ENCODE measurements around the gene ZNF451.
A peak's percentile ranks its signal among the peaks of the same experiment; 100 is the strongest.

The ZNF451 gene

DNA sequence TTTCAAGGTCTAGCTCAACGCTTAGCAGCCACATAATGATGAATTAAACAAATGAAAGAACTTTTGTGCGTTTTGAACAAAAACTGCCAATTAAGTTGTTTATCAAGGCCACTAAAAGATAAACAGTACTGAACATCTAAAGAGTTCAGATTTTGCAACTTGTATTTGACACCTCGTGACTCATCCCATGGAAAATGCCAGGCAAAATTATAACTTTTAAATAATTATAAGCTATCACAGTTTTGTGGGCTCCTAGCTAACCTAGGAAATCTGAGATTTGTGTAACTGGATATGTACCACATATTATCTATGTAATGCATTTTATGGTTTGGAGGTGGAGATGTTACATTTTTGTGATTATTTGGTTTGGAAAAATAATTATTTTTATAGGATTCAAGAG lies 72.5 kb downstream of the ZNF451 start:
- DNase-seq, result no peak

DNA sequence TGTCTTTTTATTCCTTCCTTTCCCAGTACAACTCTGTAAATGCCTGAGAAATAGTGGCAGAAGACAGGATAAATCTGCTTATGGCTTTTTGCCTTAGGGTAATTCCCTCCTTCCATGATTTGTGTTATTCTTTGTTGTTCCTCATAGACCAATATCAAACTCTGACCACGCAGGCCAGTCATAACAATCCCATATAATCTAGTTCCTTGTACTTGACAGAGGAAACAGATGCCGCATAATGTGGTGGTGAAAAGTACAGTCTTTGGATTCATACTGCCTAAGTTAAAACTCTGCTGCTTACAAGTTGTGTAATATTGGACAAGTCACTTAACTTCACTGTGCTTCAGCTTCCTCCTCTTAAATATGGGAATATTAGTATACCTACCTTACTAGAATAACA lies 74.0 kb downstream of the ZNF451 start:
- no peak for DNase-seq

DNA sequence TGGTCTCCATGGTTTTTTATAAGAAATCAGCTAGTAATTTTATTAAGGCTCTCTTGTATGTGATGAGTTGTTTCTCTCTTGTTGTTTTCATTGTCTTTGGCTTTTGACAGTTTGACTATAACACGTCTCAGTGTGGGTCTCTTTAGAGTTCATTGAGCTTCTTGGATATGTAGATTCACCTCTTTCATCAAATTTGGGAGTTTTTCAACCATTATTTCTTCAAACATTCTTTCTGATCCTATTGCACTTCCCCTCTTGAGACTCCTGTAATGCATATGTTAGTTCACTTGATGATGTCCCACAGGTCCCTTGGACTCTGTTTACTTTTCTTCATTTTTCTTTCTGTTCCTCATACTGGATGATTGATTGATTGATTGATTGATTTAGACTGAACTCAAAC lies 75.1 kb downstream of the ZNF451 start:
- DNase-seq, result no peak

DNA sequence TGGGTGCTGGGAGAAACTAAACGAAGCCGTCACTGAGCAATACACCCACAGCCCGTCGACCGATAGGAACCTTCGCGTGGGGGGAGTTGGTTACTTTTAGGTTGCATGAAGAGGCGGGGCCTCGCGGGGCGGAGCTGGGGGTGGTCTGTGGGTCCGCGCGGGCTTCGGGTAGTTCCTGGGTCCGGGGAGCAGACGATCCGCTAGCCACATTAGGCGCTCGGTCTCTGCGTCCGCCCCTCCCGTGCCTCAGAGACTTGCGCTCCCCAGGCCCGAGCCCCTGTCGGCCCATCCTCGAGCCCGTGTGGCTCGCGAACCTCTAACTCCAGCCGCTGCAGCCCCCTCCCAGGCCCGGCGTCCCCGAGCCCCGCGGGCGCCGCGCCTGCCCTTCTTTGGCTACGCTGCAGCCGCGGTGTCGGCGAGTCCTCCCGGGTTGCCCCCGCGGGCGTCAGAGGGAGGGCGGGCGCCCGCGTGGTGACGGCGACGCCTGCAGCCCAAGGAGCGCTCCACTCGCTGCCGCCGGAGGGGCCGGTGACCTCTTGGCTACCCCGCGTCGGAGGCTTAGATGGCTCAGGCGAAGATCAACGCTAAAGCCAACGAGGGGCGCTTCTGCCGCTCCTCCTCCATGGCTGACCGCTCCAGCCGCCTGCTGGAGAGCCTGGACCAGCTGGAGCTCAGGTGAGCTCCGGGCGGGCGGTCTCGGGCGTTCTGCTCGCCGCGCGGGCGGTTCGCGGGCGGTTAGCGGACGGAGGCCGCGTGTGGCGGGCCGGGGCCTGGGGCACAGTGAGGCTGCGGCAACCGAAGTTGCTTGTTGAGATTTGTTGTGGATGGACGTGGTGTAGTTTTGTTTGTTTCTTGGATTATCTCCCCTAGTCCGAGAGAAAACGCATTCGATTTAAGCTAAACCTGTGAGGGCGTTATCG lies 82.4 kb downstream of the ZNF451 start, which contains the start of gene BAG2:
TSS of gene BAG2 (plus strand) at position 191 of the 920 bp plus-strand sequence. CDS start at position 563, 372 bp downstream.
- DNase-seq, result peak; percentile 85

DNA sequence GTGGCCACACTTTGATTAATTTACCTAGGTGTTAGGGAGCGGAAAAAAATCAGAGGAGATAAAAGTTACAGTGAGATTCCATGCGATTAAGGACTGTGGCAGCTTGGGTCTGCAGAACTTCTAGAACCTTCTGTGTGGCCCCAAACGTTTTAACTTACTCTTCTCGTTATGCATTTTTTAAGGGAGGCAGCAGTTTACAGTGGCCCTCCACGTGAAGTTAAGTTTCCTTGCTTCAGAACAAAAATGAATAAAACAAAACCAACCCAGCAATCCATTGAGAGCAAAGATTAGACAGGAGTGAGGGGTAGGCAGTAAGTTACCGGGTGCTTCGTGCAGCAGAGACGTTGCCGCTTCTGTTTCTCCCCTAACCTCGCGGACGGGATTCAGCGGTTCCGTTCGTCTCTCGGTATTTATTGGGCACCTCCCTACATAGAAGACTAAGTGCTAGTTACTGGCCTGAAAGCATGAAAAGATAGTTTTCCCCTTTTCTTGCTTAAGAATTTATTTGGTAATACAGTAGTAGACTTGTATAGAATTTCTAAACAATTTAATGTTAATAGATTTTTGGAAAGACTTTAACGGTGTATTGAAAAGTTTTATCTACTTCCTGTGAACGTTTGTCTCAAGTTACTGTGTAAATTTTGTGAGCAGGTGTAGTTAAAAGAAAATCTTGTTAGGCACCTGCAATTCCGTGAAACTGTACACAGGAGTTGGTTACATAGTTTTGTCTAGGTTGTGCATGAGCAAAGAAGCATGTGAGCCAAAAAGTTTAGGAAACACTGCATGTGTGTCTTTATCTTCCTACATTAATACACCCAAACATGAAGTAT lies 83.3 kb downstream of the ZNF451 start:
- DNase-seq, result peak; percentile 21

DNA sequence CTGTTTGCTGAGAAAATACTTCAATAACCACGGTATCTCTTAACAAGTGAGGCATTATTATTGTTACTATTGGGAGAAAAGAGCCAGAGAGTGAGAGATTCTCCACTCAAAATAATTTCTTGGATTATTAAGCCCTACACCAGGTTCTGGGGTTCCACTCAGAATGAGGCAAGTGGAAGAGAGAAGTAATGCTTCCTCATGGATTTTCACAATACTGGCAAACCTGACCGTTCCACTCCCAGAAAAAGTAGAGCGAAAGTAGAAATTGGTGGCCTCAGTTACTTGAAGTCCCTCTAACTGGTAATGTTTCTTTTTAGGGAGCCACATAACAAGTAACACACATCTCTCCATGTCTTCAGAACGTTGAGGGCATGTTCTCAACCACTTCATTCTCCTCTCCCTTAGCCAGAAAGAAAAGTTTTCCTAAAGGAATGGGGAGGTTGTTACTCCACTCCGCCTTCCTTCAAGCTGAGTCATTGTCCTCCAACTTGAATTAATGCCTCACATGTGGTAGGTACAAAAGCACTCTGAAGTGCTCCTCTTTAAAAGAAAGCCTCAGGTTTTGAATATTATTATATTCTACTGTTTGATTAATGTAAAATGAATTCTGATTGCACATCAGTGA lies 84.0 kb downstream of the ZNF451 start:
- DNase-seq, result no peak

DNA sequence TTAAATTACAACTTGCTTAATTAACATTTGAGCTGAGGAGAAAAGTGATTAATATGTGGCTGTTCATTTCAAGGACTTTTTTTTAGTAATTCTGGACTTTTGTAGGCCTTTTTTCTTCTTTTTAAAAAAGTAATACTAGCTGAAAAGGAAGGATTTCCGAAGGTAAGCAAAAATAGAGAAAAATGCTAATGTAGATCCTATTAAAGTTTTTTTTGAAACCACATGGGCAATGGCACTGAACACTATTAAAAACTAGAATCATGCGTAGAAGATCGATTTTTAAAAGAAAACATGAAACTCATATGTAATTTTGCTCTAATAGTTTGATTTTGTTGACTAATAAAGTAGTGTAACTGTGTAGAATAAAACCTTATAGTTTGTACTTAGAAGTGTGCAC lies 84.5 kb downstream of the ZNF451 start:
- no peak for DNase-seq

DNA sequence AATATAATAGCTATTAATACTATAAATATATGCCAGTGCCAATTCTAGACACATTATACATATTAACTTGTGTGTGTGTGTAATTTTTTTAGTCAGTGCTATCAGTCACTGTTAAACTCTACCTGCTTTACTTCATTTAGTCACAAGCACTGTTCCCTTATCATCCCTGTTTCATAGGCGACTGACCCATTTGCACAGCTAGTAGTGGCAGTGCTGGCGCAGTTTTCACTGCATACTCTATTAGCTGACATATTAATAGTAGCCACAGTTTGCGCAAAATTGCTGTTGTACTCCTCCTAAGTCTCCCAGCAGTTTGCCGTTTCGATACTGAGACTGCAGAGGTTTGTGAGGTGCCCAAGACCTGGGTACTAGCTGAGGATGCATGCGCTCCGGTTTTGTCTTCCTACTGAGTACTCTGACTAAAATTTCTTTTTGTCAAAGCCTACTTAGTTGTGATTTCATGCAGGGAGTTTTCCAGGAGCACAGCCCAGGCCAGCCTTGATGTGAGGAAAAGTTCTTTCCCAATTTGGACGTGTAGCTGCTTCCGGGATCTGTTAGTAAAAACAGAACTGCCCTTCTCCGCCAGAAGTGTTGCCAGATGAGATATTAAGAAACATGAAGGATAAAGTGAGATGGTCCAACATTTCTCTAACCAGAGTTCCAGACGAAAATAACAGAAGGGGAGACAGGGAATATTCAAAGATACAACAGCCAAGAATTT lies 87.7 kb downstream of the ZNF451 start:
- no peak for DNase-seq

DNA sequence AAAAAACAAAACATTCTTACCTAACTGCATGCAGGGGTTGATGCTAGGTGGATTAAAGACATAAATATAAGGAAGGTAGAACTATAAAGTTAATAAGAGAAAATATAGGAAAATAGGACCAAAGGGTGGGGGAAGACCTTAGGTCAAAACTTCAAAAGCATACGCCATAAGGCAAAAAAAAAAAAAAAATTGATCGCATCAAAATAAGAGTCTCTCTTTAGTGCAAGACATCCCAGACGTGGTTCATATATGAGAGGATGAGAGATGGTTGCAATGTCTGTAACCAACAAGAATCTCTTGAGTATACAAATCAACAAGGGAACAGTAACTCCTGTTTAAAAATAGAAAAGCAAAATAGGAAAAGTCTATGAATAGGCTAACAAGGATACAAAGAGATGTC lies 90.6 kb downstream of the ZNF451 start:
- no peak for DNase-seq

DNA sequence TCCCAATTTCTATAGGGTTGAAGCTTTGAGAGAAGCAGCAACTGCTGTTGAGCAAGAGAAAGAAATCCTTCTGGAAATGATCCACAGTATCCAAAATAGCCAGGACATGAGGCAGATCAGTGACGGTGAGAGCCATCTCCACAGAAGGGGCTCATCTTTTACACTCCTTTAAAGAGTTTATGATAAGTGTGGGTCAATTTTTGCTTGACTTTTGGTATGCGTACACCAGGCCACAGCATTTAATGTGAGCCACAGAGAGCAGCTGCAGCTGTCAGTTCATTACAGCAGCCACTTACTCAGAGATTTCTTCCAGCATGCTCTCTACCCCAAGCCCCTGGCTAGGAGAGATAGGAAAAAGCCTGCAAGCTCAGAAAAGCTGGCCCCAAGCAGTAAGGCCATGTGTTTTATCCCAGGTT lies 92.0 kb downstream of the ZNF451 start:
- DNase-seq, result no peak

DNA sequence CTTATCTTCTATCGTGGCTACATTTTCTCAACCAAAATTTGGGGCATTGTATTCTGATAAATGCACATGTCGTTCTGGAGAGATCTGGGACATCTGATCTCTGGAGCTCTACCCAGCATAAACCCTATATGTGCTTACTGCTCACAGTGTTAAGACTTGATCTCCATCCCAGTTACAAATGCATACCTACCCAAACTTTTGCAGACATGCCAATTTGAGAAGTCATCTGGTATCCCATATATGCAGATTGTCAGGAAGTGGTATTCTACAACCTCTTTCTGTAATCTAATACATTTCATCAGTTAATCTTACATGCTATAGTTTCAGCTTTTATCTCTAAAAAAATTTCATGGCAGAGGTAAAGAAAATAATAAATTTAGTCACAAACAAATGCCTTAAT lies 93.3 kb downstream of the ZNF451 start:
- no peak for DNase-seq

DNA sequence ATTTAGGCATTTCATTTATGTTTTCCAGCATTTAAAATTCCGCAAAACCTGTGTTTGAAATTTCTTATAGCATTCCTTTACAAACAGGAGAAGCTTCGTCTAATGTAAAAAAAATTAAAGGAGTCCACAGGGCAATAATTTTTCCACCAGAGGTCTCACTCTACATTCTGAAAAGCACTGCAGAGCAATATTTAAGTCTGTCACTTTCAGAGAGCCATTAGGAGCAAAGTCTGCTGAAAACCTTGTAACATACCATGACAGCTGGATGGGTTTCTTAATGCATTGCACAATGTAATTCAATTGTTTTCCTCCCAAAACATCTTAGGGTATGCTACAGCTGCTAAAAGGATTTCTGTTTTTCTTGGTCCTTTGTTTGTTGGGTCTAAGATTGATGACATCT lies 100.2 kb downstream of the ZNF451 start:
- no peak for DNase-seq

DNA sequence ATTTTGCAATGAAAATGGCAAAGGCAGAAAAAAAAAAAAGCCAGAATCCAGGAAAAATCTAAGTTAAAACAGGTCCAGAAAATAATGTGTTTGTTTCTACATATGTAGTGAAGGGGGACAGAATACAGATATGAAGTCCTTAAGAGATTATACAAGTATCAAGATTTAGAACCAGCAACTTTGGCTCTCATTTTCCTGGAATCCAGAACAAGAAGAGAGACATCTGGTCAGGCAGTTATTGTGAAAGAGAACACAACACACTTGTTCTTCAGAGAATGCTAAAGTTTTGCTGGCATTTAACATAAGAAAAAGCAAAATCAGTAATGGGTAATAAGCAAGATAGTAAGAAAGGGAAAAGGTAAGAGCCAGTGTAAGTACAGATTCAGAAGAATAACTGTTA lies 103.2 kb downstream of the ZNF451 start:
- no peak for DNase-seq

DNA sequence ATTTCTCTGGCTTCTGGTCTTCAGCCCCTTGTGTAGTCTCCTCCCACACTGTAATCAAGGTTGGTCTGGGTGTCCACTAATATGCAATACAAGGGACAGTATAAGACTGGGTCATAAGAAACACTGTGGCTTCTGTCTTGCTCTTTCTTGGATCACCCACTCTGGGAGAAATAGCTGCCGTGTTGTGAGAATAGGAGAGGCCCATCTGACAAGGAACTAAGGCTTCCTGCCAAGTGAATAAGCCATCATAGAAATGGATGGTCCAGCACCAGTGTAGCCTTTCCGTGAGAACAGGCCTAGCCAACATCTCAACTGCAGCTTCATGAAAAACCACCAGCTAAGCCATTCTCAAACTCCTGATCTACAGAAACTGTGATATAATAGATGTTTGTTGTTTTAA lies 105.5 kb downstream of the ZNF451 start:
- no peak for DNase-seq

DNA sequence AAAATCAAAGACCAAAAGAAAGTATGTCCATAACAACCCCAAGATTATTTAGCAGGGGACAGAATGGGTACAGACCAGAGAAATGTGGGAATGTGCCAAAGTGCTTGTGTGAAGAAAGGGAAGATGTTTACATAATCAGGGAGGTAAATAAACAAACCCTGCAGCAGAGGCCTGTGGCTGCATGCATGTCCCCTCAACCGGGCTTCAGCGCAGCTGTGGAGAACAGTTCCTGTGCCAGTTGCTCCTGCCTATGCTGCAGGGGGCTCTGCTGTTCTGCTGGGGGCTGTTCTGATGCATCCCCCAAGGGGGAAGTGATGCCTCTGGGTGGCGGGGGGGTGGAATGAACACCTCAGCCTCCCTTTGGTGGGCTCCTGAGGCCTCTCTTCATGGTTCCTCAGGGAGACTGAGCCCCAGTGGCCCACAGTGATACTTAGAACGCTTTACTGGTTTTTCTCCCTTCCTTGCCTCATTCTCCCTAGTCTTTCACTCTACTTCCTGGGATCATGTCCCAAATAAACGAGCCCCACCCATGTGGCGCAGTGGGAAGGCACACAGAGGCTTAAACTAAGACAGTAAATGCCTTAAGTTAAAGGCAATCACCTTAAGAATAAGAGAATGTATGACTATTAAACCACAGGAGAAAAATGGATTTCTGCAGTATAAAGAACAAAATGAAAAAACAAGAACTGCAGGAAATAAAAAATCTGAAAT lies 109.1 kb downstream of the ZNF451 start:
- no peak for DNase-seq

DNA sequence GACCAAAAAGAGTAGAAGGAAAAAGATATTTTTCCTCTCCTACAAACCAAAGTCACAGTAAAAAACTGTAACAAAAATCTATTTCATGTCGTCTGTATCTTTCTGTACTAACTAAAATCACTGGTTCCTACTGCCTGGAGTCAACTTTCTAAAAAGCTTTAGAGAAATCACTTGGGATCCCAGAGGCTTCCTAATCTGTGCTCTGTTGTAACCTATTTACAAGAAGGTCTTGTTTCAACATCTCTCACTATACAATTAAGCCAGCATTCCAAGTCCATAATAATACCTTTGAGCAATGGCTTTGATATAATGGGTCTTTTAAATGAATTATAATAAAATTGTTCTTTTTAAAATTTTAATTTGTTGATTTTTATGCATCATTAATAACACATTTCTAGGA lies 111.7 kb downstream of the ZNF451 start:
- DNase-seq, result no peak

DNA sequence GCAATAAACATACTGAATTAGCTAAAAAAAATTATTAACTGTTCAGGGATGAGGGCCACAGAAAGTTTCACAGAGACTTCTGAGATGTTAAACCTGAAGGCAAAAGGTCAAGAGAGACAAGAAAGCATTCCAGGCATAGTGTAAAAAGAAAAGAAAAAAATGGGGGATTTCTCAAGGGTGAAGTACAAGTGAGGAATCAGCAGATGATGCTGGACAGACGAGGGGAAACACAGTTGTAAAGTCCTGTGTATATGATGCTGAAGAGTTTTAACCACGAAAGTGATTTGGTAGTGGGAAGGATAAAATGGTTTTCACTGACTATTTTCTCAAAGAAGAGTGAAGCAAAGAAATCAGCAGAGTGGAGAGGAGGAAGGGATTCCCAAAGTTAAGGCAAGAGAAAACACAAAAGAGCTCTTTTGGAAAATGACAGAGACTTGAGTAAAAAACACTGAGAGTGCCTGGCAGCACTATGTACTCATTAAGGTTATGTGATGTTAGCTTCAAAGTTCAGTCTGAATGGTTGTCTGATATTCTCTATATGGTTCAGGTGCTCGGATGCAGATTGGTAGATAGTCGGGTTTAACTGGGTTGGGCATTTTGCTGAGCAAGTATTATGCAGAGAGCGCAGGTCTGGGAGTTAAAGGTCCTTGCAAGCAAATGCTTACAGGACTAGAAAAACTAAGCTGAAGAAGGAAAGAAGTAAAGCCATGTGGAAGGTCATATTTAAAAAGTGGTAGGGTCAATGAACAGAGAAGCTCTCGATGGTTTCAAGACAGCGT lies 115.8 kb downstream of the ZNF451 start:
- DNase-seq, result no peak

DNA sequence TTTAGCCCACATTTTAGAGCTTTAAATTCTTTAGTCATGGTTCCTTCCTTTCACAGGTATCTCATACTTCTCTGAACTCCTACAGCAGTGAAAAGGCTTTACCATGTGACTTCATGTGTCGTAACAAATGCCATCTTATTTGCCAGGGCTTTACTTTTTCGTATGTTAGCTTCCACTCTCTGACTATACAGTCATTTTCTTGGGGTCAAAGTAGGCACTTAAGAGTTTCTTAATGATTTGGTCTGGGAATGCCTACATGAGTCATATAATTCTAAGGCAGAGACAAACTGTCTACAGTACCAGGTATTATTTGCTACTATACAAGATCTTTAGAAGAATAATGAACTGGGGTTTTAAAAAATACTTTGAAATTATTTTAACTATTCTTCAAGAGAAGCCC lies 117.2 kb downstream of the ZNF451 start:
- no peak for DNase-seq

DNA sequence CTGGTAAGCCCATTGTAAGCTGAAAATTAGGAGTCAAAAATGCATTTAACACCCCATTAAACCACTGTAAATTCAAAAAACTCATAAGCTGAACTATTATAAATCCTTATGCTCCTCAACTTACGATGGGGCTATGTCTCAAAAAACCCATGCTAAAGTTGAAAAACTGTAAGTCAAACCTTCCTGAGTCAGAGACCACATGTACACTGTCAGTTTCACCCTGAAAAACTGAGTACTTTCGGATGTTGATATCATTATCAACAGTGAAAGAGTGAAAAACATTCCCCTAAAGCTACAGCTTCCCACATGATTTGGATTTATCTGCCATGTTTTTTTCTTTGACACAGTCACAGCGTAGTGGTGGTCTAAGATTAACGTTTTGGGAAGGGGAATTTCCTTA lies 117.9 kb downstream of the ZNF451 start:
- no peak for DNase-seq

DNA sequence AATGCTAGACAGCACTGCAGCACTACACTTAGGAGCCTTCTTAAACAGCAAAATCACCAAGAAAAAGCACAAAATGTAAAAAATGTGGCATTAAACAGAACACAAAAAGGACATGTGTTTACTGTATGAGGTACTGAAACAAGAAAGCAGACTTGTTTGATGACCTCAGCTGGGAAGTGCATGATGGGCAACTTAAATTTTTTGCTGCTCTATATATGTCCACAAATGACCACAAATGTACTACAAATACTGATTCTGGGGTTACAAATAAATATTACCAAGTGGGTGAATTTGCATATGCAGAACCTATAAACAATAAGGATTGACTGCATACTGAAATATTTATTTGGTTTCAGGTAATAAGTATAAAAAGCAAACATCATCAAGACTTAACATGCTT lies 119.0 kb downstream of the ZNF451 start:
- DNase-seq, result no peak

DNA sequence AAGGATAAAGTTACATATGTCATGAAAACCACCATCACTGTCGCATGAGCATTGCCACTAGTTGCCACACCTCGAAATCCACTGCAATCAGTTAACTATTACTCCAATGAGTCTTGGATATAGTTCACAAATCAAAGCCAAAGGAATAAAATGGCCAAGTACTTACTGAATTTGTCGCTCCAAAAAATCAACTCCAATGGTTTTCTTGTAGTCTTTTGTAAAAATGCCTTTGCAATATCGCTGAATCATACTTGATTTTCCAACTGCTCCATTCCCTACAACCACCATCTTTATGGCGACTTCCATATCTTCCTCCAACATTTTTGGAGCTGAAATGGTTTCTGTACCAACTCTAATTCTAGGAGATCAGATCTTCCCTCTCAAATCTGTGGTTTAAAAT lies 120.1 kb downstream of the ZNF451 start:
- DNase-seq, result no peak

Measured in activated CD4-positive, alpha-beta T cell treated with anti-CD3 and anti-CD28 coated beads, Interleukin-2, amount 50 U/mL, for 1 hour (primary cell).